Right atrium auricular region (tissue), 2 donors: ENCODE data around the gene CACNA2D4. TPM values are rescaled to one million over a fixed set of nuclear protein-coding genes. Genes with fewer than 3 reads are reported as not detected.

Source experiments
- DNase-seq: peaks from one replicate; pipeline ENCODE4 v3.0.0-alpha.2; 2019; ENCODE audit warnings: low spot score
- H3K27ac ChIP-seq, 2 donors: fragments of 200-600 bp; sonication (generic); 1 replicate in 1 of 2; 2 replicates in 1 of 2; pipeline ENCODE4 v1.5.1; 2016 to 2019
- H3K27me3 ChIP-seq, 2 donors: fragments of 200-600 bp; sonication (generic); one replicate each; pipeline versions ENCODE4 v1.5.1 to v1.6.0; 2017 to 2019
- H3K36me3 ChIP-seq: fragments of 200-600 bp; sonication (generic); one replicate; pipeline ENCODE4 v1.5.1; 2016
- H3K4me1 ChIP-seq, 2 donors: fragments of 200-600 bp; sonication (generic); one replicate each; pipeline versions ENCODE4 v1.5.1 to v1.6.0; 2017 to 2019
- H3K4me3 ChIP-seq, 2 donors: fragments of 200-600 bp; sonication (generic); 1 replicate in 1 of 2; 2 replicates in 1 of 2; pipeline ENCODE4 v1.5.1; 2017 to 2019; ENCODE audit warnings: mild to moderate bottlenecking in 1 of 2, moderate library complexity in 1 of 2
- H3K9me3 ChIP-seq, 2 donors: fragments of 200-600 bp; sonication (generic); one replicate each; pipeline ENCODE4 v1.5.1; 2019
- total RNA-seq, 2 donors: library from RNA; depleted of rRNA; stranded (reverse); fragments of >200 nt; gene quantifications; one replicate each; pipeline ENCODE4 v1.1.0, GENCODE V29; 2016
- TF ChIP-seq, protein P1 (sequence below), 2 donors: fragments of 200-600 bp; sonication (generic); IDR thresholded peaks; one replicate each; pipeline ENCODE4 v1.5.1; 2019; ENCODE audit warnings: antibody characterized with exemption in 2 of 2

The CACNA2D4 gene
- total RNA-seq, 2 donors from 2014 or later = 1.6 to 4.1 TPM

- Histone ChIP-seq H3K27me3 (no peaks in the 10 kb centered on the region), H3K9me3 (peaks cover 0 to 19% of the 10 kb centered on the region in 2 donors), H3K4me3 (no peak overlapping the region), H3K4me1 (no peaks in the 10 kb centered on the region), H3K27ac (no peak overlapping the region), H3K36me3 (no peaks in the 10 kb centered on the region)
- peak; percentile 13 for DNase-seq
- TF ChIP-seq, protein P1, sequence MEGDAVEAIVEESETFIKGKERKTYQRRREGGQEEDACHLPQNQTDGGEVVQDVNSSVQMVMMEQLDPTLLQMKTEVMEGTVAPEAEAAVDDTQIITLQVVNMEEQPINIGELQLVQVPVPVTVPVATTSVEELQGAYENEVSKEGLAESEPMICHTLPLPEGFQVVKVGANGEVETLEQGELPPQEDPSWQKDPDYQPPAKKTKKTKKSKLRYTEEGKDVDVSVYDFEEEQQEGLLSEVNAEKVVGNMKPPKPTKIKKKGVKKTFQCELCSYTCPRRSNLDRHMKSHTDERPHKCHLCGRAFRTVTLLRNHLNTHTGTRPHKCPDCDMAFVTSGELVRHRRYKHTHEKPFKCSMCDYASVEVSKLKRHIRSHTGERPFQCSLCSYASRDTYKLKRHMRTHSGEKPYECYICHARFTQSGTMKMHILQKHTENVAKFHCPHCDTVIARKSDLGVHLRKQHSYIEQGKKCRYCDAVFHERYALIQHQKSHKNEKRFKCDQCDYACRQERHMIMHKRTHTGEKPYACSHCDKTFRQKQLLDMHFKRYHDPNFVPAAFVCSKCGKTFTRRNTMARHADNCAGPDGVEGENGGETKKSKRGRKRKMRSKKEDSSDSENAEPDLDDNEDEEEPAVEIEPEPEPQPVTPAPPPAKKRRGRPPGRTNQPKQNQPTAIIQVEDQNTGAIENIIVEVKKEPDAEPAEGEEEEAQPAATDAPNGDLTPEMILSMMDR (IDR thresholded peaks at IDR 0.05) = no peak
Observed at GRCh38 chr12:1872001-1872400, 46.5 kb downstream of the CACNA2D4 start.

GRCh38 chr12:1870998-1871917 lies 47.2 kb downstream of the CACNA2D4 start:
- Histone ChIP-seq H3K27me3 (no peaks in the 10 kb centered on the region), H3K4me3 (no peak overlapping the region), H3K36me3 (no peaks in the 10 kb centered on the region), H3K27ac (no peak overlapping the region), H3K4me1 (no peaks in the 10 kb centered on the region), H3K9me3 (peaks cover 0 to 19% of the 10 kb centered on the region in 2 donors)
- TF ChIP-seq, protein P1 (IDR thresholded peaks at IDR 0.05) = no peak
- DNase-seq = peak; percentile 23

DNA sequence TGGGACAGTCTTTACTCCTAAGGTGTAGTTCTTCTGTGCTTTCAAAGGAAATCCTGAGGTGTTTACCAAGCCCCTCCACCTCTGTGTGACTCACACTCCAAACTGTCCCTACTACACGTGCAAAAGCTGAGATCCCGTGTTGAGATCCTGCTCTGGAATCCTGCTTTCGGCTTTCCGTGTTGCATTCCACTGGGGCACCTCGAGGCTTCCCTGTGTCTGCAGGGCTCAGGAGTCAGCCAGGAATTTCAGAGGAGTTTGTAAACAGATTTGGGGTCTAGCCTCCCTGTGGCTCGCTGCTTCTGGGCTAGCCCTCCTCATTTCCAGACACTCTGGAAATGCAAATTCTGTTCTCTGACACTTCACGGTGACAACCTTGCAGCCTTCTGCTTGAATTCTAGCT lies 48.4 kb downstream of the CACNA2D4 start:
- Histone ChIP-seq H3K27ac (no peak overlapping the region), H3K27me3 (no peaks in the 10 kb centered on the region), H3K4me3 (no peak overlapping the region), H3K9me3 (peaks cover 0 to 19% of the 10 kb centered on the region in 2 donors), H3K36me3 (no peaks in the 10 kb centered on the region), H3K4me1 (no peaks in the 10 kb centered on the region)
- peak; percentile 26 for DNase-seq
- TF ChIP-seq, protein P1 (IDR thresholded peaks at IDR 0.05) = no peak

DNA sequence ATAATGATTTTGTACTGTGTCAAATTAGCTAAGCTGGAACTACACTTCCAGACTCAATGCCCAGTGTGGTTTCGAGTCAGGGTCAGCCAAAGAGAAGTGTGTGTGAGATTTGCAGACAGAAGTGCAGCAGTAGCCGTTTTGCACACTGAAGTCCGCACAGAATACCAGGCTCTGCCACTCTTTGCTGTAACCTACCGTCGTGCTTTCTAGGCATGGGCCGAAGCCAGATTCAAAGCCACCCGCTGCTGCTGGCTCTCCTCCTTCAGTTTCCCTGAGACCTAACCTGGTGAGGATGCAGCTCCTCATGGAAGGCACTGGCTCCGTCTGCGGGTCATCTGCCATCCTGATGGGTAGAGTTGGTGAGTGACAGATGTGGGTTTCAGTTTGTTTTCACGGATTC lies 49.3 kb downstream of the CACNA2D4 start:
- Histone ChIP-seq H3K36me3 (no peaks in the 10 kb centered on the region), H3K9me3 (peaks cover 0 to 19% of the 10 kb centered on the region in 2 donors), H3K27ac (no peak overlapping the region), H3K4me3 (no peak overlapping the region), H3K4me1 (no peaks in the 10 kb centered on the region), H3K27me3 (no peaks in the 10 kb centered on the region)
- TF ChIP-seq, protein P1 (IDR thresholded peaks at IDR 0.05) = no peak
- DNase-seq = peak; percentile 43

DNA sequence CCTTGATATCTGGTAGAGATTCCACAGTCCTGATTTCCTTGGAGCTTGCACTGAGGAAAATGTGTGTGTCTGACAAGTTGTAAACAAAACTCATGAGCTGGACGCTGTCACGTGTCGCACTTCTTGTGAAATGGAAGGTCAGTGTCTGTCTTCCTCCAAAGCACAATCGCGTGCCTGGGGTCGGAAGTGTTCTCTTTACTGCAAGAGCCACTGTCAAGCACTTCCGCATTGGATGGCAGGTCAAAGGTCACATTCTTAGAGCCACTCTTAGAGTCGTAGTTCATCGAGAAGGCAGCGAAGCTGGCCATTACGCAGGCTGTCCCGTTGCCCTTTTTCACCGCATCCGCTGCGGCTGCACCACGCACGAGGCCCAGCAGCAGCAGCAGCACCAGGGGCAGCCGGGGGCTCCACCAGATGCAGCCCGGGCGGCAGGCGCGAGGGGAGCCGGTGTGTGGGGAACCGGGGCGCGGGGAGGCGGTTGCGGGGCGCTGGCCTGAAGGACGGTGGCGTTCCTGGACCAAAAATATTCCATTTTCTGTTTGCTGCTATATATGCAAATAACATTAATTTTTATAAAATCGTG lies 53.1 kb downstream of the CACNA2D4 start:
- no peaks in the 10 kb centered on the region for H3K36me3 ChIP-seq
- TF ChIP-seq, protein P1 (IDR thresholded peaks at IDR 0.05) = no peak
- no peak overlapping the region for H3K4me3 ChIP-seq
- H3K27me3 ChIP-seq = no peaks in the 10 kb centered on the region
- H3K9me3 ChIP-seq = peaks cover 0 to 19% of the 10 kb centered on the region in 2 donors
- DNase-seq = no peak
- no peaks in the 10 kb centered on the region for H3K4me1 ChIP-seq
- no peak overlapping the region for H3K27ac ChIP-seq
